ENCODE data around the gene PHKB.

The PHKB gene

GRCh38 chr16:47562366-47562765 is 101.2 kb downstream of the PHKB start:
- DNase-seq (ENCODE audit: low read depth in 1 of 2, low spot score in 1 of 2), result no peak
- no peak overlapping the region for H3K4me3 ChIP-seq (replicated peaks; ENCODE audit: insufficient read depth, low read length)
- TF ChIP-seq, protein P1, sequence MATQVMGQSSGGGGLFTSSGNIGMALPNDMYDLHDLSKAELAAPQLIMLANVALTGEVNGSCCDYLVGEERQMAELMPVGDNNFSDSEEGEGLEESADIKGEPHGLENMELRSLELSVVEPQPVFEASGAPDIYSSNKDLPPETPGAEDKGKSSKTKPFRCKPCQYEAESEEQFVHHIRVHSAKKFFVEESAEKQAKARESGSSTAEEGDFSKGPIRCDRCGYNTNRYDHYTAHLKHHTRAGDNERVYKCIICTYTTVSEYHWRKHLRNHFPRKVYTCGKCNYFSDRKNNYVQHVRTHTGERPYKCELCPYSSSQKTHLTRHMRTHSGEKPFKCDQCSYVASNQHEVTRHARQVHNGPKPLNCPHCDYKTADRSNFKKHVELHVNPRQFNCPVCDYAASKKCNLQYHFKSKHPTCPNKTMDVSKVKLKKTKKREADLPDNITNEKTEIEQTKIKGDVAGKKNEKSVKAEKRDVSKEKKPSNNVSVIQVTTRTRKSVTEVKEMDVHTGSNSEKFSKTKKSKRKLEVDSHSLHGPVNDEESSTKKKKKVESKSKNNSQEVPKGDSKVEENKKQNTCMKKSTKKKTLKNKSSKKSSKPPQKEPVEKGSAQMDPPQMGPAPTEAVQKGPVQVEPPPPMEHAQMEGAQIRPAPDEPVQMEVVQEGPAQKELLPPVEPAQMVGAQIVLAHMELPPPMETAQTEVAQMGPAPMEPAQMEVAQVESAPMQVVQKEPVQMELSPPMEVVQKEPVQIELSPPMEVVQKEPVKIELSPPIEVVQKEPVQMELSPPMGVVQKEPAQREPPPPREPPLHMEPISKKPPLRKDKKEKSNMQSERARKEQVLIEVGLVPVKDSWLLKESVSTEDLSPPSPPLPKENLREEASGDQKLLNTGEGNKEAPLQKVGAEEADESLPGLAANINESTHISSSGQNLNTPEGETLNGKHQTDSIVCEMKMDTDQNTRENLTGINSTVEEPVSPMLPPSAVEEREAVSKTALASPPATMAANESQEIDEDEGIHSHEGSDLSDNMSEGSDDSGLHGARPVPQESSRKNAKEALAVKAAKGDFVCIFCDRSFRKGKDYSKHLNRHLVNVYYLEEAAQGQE (IDR thresholded peaks at IDR 0.05; ENCODE audit: insufficient replicate concordance, low read depth), result no peak
- TF ChIP-seq SPI1 (IDR thresholded peaks at IDR 0.05; ENCODE audit: borderline replicate concordance, low read depth), result no peak
- no peak for TF ChIP-seq GABPA (IDR thresholded peaks at IDR 0.05; ENCODE audit: low read depth)
- TF ChIP-seq, protein P2, sequence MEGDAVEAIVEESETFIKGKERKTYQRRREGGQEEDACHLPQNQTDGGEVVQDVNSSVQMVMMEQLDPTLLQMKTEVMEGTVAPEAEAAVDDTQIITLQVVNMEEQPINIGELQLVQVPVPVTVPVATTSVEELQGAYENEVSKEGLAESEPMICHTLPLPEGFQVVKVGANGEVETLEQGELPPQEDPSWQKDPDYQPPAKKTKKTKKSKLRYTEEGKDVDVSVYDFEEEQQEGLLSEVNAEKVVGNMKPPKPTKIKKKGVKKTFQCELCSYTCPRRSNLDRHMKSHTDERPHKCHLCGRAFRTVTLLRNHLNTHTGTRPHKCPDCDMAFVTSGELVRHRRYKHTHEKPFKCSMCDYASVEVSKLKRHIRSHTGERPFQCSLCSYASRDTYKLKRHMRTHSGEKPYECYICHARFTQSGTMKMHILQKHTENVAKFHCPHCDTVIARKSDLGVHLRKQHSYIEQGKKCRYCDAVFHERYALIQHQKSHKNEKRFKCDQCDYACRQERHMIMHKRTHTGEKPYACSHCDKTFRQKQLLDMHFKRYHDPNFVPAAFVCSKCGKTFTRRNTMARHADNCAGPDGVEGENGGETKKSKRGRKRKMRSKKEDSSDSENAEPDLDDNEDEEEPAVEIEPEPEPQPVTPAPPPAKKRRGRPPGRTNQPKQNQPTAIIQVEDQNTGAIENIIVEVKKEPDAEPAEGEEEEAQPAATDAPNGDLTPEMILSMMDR (IDR thresholded peaks at IDR 0.05; ENCODE audit: insufficient read depth, low read length), result no peak
- TF ChIP-seq POLR2AphosphoS5 (IDR thresholded peaks at IDR 0.05; ENCODE audit: low read depth), result no peak
- no peak overlapping the region for H3K27ac ChIP-seq (replicated peaks)
- no peaks in the 10 kb centered on the region for H3K27me3 ChIP-seq (ENCODE audit: insufficient read depth, poor library complexity, severe bottlenecking)

DNA sequence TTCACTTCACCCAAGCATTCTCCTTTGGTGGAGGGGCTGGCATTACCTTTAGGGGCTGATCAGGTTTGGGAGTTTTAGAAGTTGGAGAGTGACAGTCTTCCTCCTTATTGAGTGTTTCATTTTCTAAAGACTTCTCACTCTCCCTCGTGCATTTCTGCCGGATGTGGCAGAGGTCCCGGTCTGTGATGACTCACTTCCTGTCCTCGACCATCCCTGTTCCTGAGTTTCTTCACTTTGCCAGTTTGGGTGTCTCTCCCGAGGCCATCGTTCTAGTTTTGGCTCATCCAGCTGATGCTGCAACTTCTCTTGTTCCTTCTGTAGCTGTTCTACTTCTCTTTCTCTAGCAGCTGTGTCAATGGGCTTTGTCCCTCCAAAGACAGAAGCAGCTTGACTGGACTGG is 104.3 kb downstream of the PHKB start:
- peak; percentile 91 to 95 for DNase-seq (ENCODE audit: low read depth in 1 of 2, low spot score in 1 of 2)
- TF ChIP-seq, protein P2 (IDR thresholded peaks at IDR 0.05; ENCODE audit: insufficient read depth, low read length), result no peak
- peak; percentile 80 for TF ChIP-seq GABPA (IDR thresholded peaks at IDR 0.05; ENCODE audit: low read depth)
- TF ChIP-seq SPI1 (IDR thresholded peaks at IDR 0.05; ENCODE audit: borderline replicate concordance, low read depth), result peak; percentile 42; the same call in 1 of the 2 replicates
- peak; percentile 69 for TF ChIP-seq POLR2AphosphoS5 (IDR thresholded peaks at IDR 0.05; ENCODE audit: low read depth)
- TF ChIP-seq, protein P1 (IDR thresholded peaks at IDR 0.05; ENCODE audit: insufficient replicate concordance, low read depth), result no peak
- peak overlapping the region; percentile 65 for H3K27ac ChIP-seq (replicated peaks)
- H3K4me3 ChIP-seq (replicated peaks; ENCODE audit: insufficient read depth, low read length), result peak overlapping the region; percentile 13; the same call in 1 of the 2 replicates
- no peaks in the 10 kb centered on the region for H3K27me3 ChIP-seq (ENCODE audit: insufficient read depth, poor library complexity, severe bottlenecking)

DNA sequence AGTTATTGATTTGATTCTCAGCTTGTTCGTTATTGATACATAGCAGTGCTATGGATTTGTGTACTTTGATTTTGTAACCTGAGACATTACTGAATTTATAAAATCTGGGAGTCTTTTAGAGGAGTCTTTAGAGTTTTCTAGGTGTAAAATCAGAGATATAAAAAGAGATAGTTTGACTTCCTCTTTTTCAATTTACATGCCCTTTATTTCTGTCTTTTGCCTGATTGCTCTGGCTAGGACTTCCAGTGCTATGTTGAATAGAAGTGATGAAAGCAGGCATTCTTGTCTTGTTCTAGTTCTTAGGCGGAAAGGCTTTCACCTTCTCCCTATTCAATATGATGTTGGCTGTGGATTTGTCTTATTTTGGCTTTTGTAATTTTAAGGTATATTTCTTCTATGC is 106.2 kb downstream of the PHKB start:
- Histone ChIP-seq H3K27ac (replicated peaks) (no peak overlapping the region), H3K4me3 (replicated peaks; ENCODE audit: insufficient read depth, low read length) (no peak overlapping the region), H3K27me3 (ENCODE audit: insufficient read depth, poor library complexity, severe bottlenecking) (no peaks in the 10 kb centered on the region)
- TF ChIP-seq, protein P1 (IDR thresholded peaks at IDR 0.05; ENCODE audit: insufficient replicate concordance, low read depth), result no peak
- peak; percentile 89 for TF ChIP-seq SPI1 (IDR thresholded peaks at IDR 0.05; ENCODE audit: borderline replicate concordance, low read depth)
- DNase-seq (ENCODE audit: low read depth in 1 of 2, low spot score in 1 of 2), result no peak
